NK-92 (cell line): Measurements from ENCODE around the gene ARFIP1.
"Not testable (repeated sequence)": the region's sequence is repeated elsewhere in the genome, so short reads cannot be mapped to it uniquely, and the experiment has no call there.

Experiments
- DNase-seq: peaks from one replicate; lab custom pipeline; 2025; ENCODE audit not compliant: unreplicated experiment; lab: John Stamatoyannopoulos, UW

ARFIP1 gene, protein sequence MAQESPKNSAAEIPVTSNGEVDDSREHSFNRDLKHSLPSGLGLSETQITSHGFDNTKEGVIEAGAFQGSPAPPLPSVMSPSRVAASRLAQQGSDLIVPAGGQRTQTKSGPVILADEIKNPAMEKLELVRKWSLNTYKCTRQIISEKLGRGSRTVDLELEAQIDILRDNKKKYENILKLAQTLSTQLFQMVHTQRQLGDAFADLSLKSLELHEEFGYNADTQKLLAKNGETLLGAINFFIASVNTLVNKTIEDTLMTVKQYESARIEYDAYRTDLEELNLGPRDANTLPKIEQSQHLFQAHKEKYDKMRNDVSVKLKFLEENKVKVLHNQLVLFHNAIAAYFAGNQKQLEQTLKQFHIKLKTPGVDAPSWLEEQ

DNA sequence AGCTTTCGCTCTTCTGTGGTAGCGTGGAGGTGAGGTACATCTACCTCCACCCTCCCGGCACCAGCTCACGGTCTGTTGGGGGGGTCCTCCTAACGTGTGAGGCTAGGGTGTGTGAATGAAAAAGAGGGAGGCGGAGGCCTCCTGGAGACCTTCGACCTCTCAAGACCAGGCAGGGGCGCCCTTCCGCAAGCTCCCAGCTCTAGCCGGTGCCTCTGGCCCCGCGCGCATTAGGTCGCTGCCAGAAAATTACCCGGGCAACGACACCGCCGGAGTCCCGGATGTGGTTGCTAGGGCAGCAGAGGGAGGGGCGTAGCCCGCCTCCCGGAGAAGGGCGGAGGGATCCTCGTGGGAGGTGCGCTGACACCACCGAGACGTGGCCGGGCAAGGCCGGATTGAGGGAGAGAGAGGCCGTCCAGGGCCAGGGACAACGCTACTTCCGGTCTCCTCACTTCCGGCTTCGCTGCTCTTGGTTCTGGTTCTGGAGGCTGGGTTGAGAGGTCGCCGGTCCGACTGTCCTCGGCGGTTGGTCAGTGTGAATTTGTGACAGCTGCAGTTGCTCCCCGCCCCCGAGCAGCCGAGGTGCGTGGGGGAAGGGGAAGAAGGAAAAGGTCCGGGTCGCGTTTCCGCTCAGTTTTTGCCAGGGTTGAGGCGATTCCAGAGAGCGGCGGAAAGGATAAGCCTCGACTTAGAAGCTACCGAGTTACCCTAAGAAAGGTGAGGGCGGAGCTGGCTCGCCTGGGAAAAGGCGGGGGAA, at the start of gene ARFIP1, which contains the start of gene TIGD4:
Gene ARFIP1 (plus strand): TSS at position 442 of the 754 bp plus-strand sequence. CDS start 49,680 bp downstream, outside the sequence.
Gene TIGD4 (minus strand): TSS at position 218 of the 754 bp plus-strand sequence. CDS start 8,726 bp downstream, outside the sequence.
- peak; percentile 65 for DNase-seq

DNA sequence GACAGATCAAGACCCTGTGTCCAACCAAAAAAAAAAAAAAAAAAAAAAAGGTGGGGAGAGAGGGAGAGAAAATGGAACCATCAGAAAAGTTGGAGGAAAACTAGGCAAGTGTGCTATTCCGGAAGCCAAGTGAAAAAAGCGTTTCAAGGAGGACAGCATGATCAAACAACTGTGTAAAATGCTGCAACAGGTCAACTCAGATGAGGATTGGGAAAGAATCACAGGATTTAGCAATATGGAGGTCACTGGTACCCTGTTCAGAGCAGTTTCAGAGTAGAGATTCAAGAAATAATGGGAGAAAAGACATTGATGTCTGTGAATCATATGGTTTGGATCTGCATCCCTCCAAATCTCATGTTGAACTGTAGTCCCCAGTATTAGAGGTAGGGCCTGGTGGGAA, 47.8 kb upstream of the ARFIP1 start:
- no peak for DNase-seq

DNA sequence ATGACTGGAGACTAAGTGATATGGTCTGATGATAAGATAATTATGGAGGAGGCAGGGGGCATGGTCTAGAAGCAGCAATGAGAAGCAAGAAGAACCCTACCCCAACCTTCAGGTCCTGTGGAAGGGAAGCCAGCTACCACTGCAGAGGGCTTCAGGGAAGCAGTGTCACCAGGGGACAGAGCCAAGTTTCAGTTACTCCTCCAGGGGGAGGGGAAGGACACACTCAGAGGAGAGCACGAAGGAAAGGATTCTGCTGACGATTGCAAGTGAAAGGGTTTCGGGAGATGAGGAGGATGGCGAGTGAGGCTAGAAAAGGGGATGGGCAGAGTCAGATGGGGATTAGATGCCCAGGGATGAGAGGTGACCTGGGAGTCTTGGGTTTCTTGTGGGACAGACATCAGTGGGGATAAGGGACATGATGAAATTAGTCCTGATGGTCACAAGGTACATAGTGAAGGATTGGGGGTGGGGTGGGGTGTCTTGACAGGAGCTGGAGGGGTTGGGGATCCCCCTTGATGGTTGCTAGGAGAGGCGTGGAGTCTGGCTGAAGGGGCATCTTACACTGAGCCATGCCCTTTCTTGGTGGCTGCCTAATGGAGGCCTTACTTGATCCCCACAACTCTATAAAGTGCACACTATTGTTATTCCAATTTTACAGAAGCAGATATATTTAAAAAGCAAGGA, 45.6 kb upstream of the ARFIP1 start:
- no peak for DNase-seq

DNA sequence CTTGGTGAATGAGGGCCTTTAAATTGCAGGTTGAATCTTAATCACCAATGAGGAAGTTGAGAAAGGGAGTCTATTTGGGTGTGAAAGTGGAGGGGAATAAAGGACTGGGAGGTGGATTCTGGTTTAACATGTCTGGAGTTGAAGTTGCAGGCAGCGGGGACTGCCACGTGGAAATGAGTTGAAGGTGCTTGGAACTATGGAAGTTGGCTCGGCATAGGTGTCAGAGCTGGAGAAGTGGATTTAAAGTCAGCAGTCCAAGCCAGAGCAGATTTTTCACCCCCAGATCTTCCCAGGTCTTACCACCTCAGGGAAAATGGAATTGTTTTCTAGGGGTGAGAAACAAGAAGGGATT, 45.1 kb upstream of the ARFIP1 start:
- DNase-seq, result no peak

DNA sequence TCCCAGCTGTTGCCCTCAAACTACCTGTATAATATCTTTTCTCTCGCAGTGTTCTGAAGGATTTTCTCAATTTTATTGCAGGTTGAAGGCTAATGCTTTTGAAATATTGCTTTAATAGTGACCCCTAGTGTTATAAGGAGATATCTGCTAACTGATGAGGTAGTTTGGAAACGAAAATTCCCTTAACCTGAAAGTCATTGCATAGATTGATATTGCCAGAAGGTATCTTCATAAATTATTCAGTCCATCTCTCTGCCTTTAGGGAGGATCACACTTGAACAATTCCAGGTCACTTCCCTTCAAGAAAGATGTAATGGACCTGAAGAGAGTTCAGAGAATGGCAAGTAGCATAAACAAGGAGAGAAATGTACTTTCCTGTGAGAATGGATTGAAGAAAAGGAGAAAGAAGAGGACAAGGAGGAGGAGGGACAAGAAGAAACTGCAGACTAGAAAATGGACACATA, 44.3 kb upstream of the ARFIP1 start:
- no peak for DNase-seq

DNA sequence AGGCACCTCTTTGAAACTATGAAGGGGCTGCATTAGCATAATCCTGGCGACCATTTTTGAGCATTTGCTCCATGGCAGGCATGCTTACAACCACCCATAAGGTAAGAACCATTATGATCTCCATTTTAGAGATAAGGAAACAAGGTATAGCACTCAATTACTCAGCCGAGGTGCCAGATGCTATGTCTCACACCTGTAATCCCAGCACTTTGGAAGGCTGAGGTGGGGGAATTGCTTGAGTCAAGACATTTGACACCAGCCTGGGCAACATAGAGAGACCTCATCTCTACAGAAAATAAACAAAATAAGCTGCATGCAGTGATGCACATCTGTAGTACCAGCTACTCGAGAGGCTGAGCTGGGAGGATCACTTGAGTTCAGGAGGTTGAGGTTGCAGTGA, 43.8 kb upstream of the ARFIP1 start:
- DNase-seq, result no peak

DNA sequence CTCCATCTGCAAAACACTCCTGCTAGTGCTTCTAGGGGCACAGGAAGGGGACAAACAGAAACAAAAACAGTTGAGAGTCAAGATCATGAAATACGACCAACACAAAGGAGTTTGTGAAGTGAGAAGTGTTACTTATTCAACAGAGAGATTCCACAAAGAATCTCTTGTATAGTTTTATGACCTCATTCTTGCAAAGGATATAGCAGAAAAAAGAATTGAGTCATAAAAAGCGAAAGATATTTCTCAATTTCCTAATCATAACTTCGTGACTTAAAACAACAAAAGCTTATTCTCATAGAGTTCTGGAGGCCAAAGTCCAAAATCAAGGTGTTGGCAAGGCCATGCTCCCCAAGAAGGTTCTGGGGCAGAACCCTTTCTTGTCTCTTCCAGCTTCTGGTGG, 40.9 kb upstream of the ARFIP1 start:
- no peak for DNase-seq

DNA sequence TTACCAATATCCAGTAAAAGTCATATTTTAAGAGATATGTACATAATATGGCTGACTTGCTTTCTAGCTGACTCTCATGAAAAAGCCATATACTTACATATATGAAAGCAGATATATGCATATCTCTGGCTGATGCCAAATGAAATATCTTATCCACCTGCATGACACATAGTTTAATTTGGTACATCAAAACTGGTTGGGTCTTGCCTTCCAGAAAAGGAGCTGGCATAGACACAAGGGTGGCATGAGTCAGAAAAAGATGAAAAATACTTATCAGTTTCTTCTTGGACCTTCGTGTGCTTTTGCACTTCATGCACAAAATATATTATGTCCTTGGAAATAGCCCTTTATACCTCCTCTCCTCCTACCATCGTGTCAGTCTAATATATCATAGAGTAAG, 32.3 kb upstream of the ARFIP1 start:
- no peak for DNase-seq

DNA sequence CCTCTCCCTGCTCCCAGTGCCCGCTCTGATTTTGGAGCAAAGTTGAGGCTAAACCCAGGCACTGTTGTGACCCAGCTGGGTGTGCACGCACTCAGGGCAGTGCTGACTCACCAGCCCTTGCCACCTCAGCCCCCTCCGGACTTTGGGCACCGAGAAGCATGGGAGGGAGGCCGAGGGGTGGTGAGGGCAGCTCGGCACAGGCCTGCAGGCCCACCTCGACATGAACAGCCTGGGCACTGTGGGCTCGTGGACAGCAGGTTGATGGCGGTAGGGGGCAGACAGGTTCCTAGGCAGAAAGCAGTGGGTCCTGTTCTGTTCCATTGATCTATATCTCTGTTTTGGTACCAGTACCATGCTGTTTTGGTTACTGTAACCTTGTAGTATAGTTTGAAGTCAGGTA, 31.1 kb upstream of the ARFIP1 start:
- DNase-seq, result no peak

DNA sequence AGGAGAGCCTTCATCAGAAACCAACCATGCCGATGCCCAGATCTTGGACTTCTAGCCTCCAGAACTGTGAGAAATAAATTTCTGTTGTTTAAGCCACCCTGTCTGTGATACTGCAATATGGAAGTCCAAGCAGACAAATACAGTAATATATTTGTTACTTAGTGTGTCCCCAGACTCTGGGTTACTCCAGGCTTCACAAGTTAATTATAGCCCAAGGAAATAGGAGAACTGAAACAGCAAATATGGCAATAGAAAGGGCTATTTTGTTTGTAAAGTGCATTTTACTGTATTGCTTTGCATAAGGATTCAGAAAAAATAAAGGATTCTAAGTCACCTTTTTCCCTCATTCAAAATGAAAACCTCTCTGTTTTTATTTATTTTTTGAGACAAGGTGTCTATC, 16.0 kb upstream of the ARFIP1 start:
- no peak for DNase-seq

DNA sequence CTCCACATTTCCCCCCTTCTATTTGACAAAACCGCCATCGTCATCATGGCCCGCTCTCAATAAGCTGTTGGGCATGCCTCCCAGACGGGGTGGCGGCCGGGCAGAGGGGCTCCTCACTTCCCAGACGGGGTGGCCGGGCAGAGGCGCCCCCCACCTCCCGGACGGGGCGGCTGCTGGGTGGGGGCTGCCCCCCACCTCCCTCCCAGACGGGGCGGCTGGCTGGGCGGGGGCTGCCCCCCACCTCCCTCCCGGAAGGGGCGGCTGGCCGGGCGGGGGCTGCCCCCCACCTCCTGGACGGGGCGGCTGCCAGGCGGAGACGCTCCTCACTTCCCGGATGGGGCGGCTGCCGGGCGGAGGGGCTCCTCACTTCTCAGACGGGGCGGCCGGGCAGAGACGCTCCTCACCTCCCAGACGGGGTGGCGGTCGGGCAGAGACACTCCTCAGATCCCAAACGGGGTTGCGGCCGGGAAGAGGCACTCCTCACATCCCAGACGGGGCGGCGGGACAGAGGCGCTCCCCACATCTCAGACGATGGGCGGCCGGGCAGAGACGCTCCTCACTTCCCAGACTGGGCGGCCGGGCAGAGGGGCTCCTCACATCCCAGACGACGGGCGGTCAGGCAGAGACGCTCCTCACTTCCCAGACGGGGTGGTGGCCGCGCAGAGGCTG, 14.6 kb upstream of the ARFIP1 start:
- not testable (repeated sequence) for DNase-seq

DNA sequence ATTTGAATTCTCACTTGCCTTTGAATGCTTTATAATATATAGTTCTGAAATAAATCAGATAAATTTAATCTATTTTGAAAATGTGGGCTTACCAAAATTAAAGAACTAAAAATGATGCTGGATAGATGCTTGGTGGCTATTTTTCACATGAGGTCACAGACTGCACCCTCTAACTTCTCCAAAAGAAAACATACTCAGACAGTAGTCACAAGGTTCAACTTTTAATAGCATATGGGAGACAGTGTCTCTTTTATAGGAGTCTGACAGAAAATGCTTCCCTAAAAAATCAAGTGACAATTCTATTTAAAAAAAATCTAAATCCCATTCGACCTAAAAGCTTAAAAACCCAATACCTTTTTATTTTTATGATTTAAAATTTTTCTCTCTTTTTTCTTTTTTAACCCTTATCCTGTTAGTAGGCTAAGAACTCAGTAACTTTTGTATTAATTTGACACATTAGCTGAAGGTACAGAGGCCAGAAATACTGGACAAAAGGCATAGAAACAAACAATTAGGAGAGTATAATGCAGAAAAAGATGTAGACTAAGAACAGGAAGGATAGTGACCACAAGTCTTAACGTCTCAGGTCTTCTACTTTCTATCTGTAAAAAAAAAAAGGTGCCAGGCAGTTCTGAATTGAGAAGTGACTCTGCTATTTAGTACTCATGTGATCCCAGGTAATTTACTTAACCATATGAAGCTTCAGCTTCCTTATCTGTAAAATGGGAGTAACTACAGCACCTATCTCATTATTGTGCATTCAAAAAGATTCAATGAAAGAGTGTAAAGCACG, 7.8 kb upstream of the ARFIP1 start:
- DNase-seq, result no peak

DNA sequence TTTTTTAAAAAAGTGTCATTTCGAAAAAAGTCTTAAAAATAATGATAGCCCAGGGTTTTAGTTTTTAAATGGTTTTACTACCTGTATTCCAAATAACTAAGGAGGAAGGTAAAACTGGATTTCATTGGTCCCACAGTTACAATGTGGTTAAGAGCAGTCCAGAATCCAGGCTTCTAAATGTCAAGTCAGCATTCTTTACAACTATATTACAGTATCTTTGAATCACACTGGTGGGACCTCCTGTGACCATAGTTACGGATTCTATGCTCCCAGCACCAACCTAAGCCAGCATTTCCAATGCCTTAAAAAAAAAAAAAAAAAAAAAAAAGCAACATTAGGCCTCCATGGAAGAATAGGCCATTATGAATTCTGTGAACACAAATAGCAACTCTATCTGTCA, 6.4 kb upstream of the ARFIP1 start:
- DNase-seq, result no peak

DNA sequence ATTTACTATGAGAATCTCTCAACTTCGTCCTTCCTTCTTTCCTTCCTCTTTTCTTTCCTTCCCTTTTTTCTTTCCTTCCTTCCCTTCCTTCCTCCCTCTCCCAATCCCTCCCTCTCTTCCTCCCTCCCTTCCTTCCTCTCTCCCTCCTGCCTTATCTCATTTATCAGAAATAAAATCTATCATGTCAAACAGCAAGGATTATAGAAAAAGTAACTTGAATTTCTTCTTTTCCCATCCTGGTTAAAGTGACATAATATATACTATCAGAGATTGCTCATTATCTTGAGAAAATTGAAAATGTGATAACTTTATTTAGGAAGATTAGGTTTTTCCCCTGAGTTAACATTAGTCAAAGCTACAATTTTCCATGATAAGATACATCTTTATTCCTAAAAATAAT, 5.8 kb upstream of the ARFIP1 start:
- no peak for DNase-seq

DNA sequence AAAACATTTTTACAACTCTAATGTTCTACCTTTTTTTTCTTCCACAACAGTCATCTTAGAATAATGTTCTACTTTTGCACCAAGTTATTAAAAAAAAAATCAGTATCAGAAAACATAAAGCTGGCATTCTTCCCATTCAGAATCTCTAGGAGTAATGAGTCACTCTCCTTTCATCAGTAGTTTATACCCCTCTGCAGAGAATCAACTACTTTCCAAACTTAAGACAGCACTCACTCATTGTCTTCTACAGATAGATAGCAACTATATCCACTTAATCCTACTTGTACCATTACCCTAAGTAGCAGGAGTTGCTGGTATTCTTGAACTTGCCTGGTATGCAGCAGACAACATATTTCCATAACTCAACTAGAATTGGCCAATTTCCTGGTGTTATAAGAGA, 3.4 kb upstream of the ARFIP1 start:
- DNase-seq, result no peak

DNA sequence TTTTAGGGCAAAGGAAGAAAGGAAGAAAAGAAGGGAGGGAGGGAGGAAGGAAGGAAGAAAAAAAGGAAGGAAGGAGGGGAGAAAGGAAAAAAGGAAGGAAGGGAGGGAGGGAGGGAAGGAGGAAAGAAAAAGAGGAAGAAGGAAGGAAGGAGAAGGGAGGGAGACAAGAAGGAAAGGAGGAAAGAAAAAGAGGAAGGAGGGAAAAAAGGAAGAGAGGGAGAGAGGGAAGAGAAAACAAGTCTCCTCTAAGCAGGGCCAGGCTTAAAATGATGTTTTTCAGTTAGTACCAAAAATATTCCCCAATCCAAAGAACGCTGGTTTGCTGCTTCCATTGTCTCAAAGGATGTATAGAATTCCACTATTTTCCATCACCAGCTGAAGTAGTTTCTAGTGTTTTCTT, 2.3 kb upstream of the ARFIP1 start:
- no peak for DNase-seq

DNA sequence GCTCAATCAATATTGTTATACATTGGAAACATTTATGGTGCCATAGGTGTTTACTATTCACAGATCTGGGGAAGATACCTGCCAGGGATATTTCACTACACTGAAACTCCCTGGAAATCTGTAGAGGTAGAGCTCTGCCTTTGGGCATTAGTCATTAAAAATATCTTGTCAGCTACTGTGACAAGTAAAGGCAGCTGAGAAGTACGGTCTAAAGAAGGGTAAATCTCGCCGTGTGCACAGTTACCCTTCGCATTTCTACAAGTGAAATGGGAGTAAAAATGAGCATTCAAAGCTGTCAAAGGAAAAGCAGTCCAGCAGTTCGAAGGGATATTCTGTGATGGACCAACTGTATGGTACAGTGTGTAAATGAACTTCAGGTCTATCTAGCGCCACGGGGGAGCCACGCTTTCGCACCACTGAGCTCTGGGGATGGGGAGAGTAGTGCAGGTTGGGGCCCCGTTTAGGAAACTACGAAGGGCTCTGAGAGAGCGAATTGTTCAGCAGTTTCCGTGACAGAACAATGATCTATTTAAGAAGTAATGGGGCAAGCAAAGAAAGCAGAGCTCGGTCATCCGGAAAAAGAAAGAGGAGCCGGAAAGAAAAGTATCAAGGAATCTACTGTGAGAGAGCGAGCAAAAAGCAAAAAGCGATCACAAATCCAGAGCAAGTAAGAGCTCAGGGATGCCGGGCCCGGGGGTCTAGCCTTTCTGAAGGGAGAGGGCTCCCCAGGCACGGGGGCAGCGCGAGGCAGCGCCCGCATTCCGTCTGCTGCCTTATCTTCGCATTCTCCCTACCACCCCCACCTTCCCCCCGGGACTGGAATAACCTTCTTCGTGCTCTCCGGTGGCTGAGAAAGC, 870 bp upstream of the ARFIP1 start:
- no peak for DNase-seq

DNA sequence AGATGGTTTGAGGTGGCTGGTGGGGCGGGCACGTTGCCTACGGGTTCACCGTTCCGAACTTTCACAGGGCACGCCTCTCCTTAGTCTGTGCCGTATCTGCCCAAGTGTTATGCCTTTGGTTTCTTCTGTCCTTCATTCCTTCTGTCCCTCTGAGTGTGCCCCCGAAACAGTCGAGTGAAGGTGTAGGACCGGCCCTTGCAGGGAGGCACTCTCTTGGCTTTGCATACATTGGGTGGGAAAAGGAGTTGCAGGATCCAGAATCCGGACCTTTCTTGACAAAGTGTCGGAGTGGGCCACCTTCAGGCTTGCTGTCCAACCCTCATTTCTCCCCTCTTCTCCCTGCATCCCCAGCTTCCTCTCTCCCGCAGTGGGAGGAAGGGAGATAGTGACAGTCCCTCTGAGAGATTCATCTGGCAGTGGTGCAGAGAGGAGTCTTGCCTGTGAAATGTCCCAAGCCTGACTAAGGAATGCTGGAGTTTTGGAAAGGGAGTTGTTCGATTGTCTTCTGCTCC, 569 bp downstream of the ARFIP1 start:
- no peak for DNase-seq
